Activated CD4-positive, alpha-beta memory T cell treated with anti-CD3 and anti-CD28 coated beads, Interleukin-2, amount 10 ng/mL, durations not matched to agents 7 days and 5 days (primary cell): ENCODE data around the gene VAPA. TPM values are rescaled to one million over a fixed set of nuclear protein-coding genes. Genes with fewer than 3 reads are reported as not detected.

ENCODE experiments used
- total RNA-seq, 2 experiments: library from RNA; stranded (reverse); gene quantifications; one replicate each; pipeline ENCODE4 v1.2.3, GENCODE V29; 2021

VAPA gene
- total RNA-seq, 2 experiments from 2014 or later = 132 to 142 TPM

Other genes starting within 250 kb of the VAPA start
- gene RAB31, start 205.7 kb upstream of the VAPA start, total RNA-seq = 1 to 10 TPM; 3.5 to 4.9 TPM
- gene TXNDC2, start 28.0 kb upstream of the VAPA start, total RNA-seq = under 1 TPM in 1 of 2 experiments, not detected in 1; 0.30 TPM